H1 (cell line): ENCODE measurements around the gene HOXA6. TPM values are rescaled to one million over a fixed set of nuclear protein-coding genes. Genes with fewer than 3 reads are reported as not detected.

Experiments
- CTCF ChIA-PET: fragments of 300-600 bp; sonication (Branson Sonifier 250); formaldehyde crosslinking; loops from one replicate; lab custom pipeline; 2021; ENCODE audit not compliant: partially characterized antibody; lab: Charles Lee
- POLR2A ChIA-PET: fragments of 300-600 bp; sonication (Branson Sonifier 250); formaldehyde crosslinking; loops from one replicate; lab custom pipeline; 2021; ENCODE audit warnings: inconsistent platforms; ENCODE audit not compliant: partially characterized antibody; lab: Charles Lee
- DNase-seq, 2 experiments: peaks; one replicate each; pipeline versions ENCODE4 v3.0.0 to v3.0.0-alpha.2; 2010 to 2022; ENCODE audit warnings: low spot score in 2 of 2, low read depth in 1 of 2, mixed read lengths in 1 of 2
- FAIRE-seq: peaks from 2 replicates; lab custom pipeline; 2011; peaks lifted over from hg19 to GRCh38; lab: Jason Lieb, UNC
- H2AFZ ChIP-seq: 2 replicates; pipeline ENCODE4 v1.8.1; 2012; ENCODE audit warnings: low read length, inconsistent platforms
- H2AK5ac ChIP-seq: 2 replicates; pipeline ENCODE4 v1.6.1; 2013; ENCODE audit warnings: low read depth, low read length
- H2BK120ac ChIP-seq: replicated peaks from 2 replicates; pipeline ENCODE3; 2013; ENCODE audit warnings: low read depth, low read length, inconsistent platforms
- H2BK12ac ChIP-seq: 2 replicates; pipeline ENCODE4 v1.6.1; 2013; ENCODE audit warnings: low read depth, low read length
- H2BK15ac ChIP-seq: 2 replicates; pipeline ENCODE4 v1.6.1; 2013; ENCODE audit warnings: low read length
- H2BK20ac ChIP-seq: 2 replicates; pipeline ENCODE4 v1.6.1; 2013; ENCODE audit warnings: low read length
- H2BK5ac ChIP-seq: 2 replicates; pipeline ENCODE4 v1.6.1; 2013; ENCODE audit warnings: low read depth, low read length
- H3K14ac ChIP-seq: 2 replicates; pipeline ENCODE4 v1.6.1; 2013; ENCODE audit warnings: inconsistent platforms; ENCODE audit not compliant: insufficient read length
- H3K18ac ChIP-seq: 2 replicates; pipeline ENCODE4 v1.6.1; 2013; ENCODE audit warnings: low read length; ENCODE audit errors: extremely low read depth
- H3K23ac ChIP-seq: 2 replicates; pipeline ENCODE4 v1.6.1; 2013; ENCODE audit warnings: inconsistent platforms; ENCODE audit not compliant: insufficient read length
- H3K23me2 ChIP-seq: 2 replicates; pipeline ENCODE4 v1.6.1; 2013; ENCODE audit warnings: low read depth, low read length
- H3K27ac ChIP-seq: 2 replicates; pipeline ENCODE4 v1.6.1; 2011; ENCODE audit warnings: low read depth, low read length, inconsistent platforms
- H3K27me3 ChIP-seq, 4 experiments: replicated peaks in 1 of 4; 1 replicate in 1 of 4; 2 replicates in 3 of 4; pipeline versions ENCODE4 v1.6.1 to v1.8.1; 2011 to 2013; ENCODE audit warnings: low read length in 3 of 4, mild to moderate bottlenecking in 3 of 4, inconsistent platforms in 2 of 4, mixed read lengths in 2 of 4, moderate library complexity in 1 of 4; ENCODE audit not compliant: control insufficient read depth in 3 of 4, insufficient read depth in 3 of 4; ENCODE audit errors: extremely low read depth in 1 of 4
- H3K36me3 ChIP-seq, 4 experiments: 2 replicates each; pipeline versions ENCODE4 v1.6.1 to v1.8.1; 2011 to 2013; ENCODE audit warnings: mild to moderate bottlenecking in 4 of 4, low read length in 3 of 4, moderate library complexity in 2 of 4, control low read depth in 1 of 4, inconsistent platforms in 1 of 4; ENCODE audit not compliant: insufficient read depth in 4 of 4, control insufficient read depth in 2 of 4
- H3K4ac ChIP-seq: replicated peaks from 2 replicates; pipeline ENCODE3; 2013; ENCODE audit warnings: low read length, low read depth, mixed read lengths, inconsistent platforms; ENCODE audit not compliant: insufficient read length
- H3K4me1 ChIP-seq, 4 experiments: replicated peaks in 1 of 4; 1 replicate in 1 of 4; 2 replicates in 3 of 4; pipeline versions ENCODE4 v1.6.1 to v1.8.1; 2011 to 2013; ENCODE audit warnings: low read length in 3 of 4, inconsistent platforms in 2 of 4, mixed read lengths in 1 of 4; ENCODE audit not compliant: insufficient read depth in 4 of 4, control insufficient read depth in 3 of 4
- H3K4me2 ChIP-seq, 2 experiments: 2 replicates each; pipeline versions ENCODE4 v1.6.1 to v1.8.1; 2011 to 2013; ENCODE audit warnings: low read depth in 2 of 2, low read length in 2 of 2, control low read depth in 1 of 2, inconsistent platforms in 1 of 2, mild to moderate bottlenecking in 1 of 2; ENCODE audit not compliant: insufficient read depth in 1 of 2
- H3K4me3 ChIP-seq, 4 experiments: fragments of 200-600, 300-600 bp in 1 of 4; sonication (generic), shearing (Covaris generic), sonication (Bioruptor Twin) in 1 of 4; 2 replicates each; pipeline versions ENCODE4 v1.5.1 to v1.8.1; 2011 to 2016; ENCODE audit warnings: low read length in 4 of 4, low read depth in 3 of 4, control low read depth in 2 of 4, inconsistent platforms in 2 of 4, mild to moderate bottlenecking in 2 of 4, mixed read lengths in 1 of 4, moderate library complexity in 1 of 4; ENCODE audit not compliant: insufficient read depth in 2 of 4; ENCODE audit errors: extremely low read depth in 1 of 4
- H3K56ac ChIP-seq: replicated peaks from 2 replicates; pipeline ENCODE3; 2013; ENCODE audit warnings: low read depth, mild to moderate bottlenecking, mixed read lengths, low read length, inconsistent platforms; ENCODE audit not compliant: insufficient read length
- H3K79me1 ChIP-seq: 2 replicates; pipeline ENCODE4 v1.6.1; 2013; ENCODE audit warnings: low read depth, low read length, control low read depth
- H3K79me2 ChIP-seq, 2 experiments: 2 replicates each; pipeline versions ENCODE4 v1.6.1 to v1.8.1; 2012 to 2013; ENCODE audit warnings: low read length in 2 of 2, mild to moderate bottlenecking in 2 of 2, inconsistent platforms in 1 of 2; ENCODE audit not compliant: insufficient read depth in 2 of 2, control insufficient read depth in 1 of 2
- H3K9ac ChIP-seq, 4 experiments: replicated peaks in 1 of 4; 1 replicate in 1 of 4; 2 replicates in 3 of 4; pipeline versions ENCODE4 v1.6.1 to v1.8.1; 2011 to 2013; ENCODE audit warnings: low read depth in 3 of 4, low read length in 3 of 4, control low read depth in 2 of 4, mild to moderate bottlenecking in 2 of 4, moderate library complexity in 2 of 4, inconsistent platforms in 1 of 4; ENCODE audit errors: extremely low read depth in 1 of 4
- H3K9me3 ChIP-seq, 2 experiments: 2 replicates each; pipeline versions ENCODE4 v1.6.1 to v1.8.1; 2012 to 2013; ENCODE audit warnings: mild to moderate bottlenecking in 2 of 2, moderate library complexity in 2 of 2, control low read depth in 1 of 2, inconsistent platforms in 1 of 2, low read depth in 1 of 2, low read length in 1 of 2, mixed read lengths in 1 of 2; ENCODE audit not compliant: insufficient read depth in 2 of 2
- H4K20me1 ChIP-seq, 2 experiments: replicated peaks in 1 of 2; 2 replicates each; pipeline versions ENCODE3 to v1.8.1; 2011 to 2013; ENCODE audit warnings: inconsistent platforms in 2 of 2, low read length in 2 of 2, mild to moderate bottlenecking in 1 of 2; ENCODE audit not compliant: insufficient read depth in 2 of 2, control insufficient read depth in 1 of 2
- H4K5ac ChIP-seq: 2 replicates; pipeline ENCODE4 v1.6.1; 2013; ENCODE audit warnings: low read length, low read depth, mixed read lengths, inconsistent platforms; ENCODE audit not compliant: insufficient read length
- H4K8ac ChIP-seq: 2 replicates; pipeline ENCODE4 v1.8.0; 2013; ENCODE audit warnings: mild to moderate bottlenecking, moderate library complexity, low read length, inconsistent platforms; ENCODE audit not compliant: insufficient read depth; ENCODE audit errors: extremely low read depth
- H4K91ac ChIP-seq: replicated peaks from 2 replicates; pipeline ENCODE3; 2013; ENCODE audit warnings: low read length, mixed read lengths, inconsistent platforms; ENCODE audit not compliant: insufficient read length
- CREB1 ChIP-seq: IDR thresholded peaks from 2 replicates; pipeline ENCODE4 v1.6.1; 2012; ENCODE audit warnings: inconsistent platforms
- EGR1 ChIP-seq: IDR thresholded peaks from 2 replicates; pipeline ENCODE4 v1.6.1; 2011; ENCODE audit warnings: low read depth, low read length, borderline replicate concordance
- FOSL1 ChIP-seq: IDR thresholded peaks from 2 replicates; pipeline ENCODE4 v1.6.1; 2011; ENCODE audit warnings: mild to moderate bottlenecking, low read depth, low read length, moderate library complexity; ENCODE audit not compliant: insufficient read depth
- HDAC2 ChIP-seq, 2 experiments: fragments of 300-600 bp in 1 of 2; sonication (generic) in 1 of 2; IDR thresholded peaks; 2 replicates each; pipeline ENCODE4 v1.6.1; 2011 to 2012; ENCODE audit warnings: low read depth in 2 of 2, low read length in 2 of 2, mild to moderate bottlenecking in 2 of 2, moderate library complexity in 2 of 2, borderline replicate concordance in 1 of 2, inconsistent platforms in 1 of 2
- KDM1A ChIP-seq: fragments of 200-600, 300-600 bp; sonication (generic); IDR thresholded peaks from 2 replicates; pipeline ENCODE4 v1.7.1; 2016; ENCODE audit warnings: mild to moderate bottlenecking, low read length, borderline replicate concordance
- SUZ12 ChIP-seq: fragments of 200-600 bp; sonication (generic); IDR thresholded peaks from 2 replicates; pipeline ENCODE4 v1.6.1; 2012; ENCODE audit warnings: mild to moderate bottlenecking, inconsistent platforms, low read length, moderate library complexity, mixed read lengths
- YY1 ChIP-seq: IDR thresholded peaks from 2 replicates; pipeline ENCODE4 v1.6.1; 2011; ENCODE audit warnings: low read depth, mild to moderate bottlenecking, low read length
- WGBS, 2 experiments: shearing (Covaris generic) in 1 of 2; methylation state at CpG; one replicate each; pipeline versions ENCODE4 v1.1.6 to v1.1.7; 2013 to 2015; ENCODE audit warnings: low lambda C conversion rate in 2 of 2, mixed read lengths in 2 of 2, inconsistent platforms in 1 of 2, low coverage in 1 of 2, missing lambda C conversion rate in 1 of 2; ENCODE audit not compliant: insufficient replicate concordance in 2 of 2, insufficient coverage in 1 of 2, insufficient read length in 1 of 2; ENCODE audit errors: extremely low coverage in 1 of 2, missing lambda C conversion rate in 1 of 2; 5-methylcytosine and 5-hydroxymethylcytosine counted together
- polyA plus RNA-seq, 7 experiments: library from polyadenylated mRNA; depleted of rRNA in 3 of 7; stranded (reverse) in 5 of 7; unstranded in 2 of 7; fragments of >200 nt in 5 of 7; fragments of 200-250 nt in 2 of 7; gene quantifications; 1 replicate in 5 of 7; 2 replicates in 1 of 7; 4 replicates in 1 of 7; pipeline versions ENCODE4 v1.2.1 to v1.2.3, GENCODE V29; 2011 to 2013; ENCODE audit warnings: missing spikeins in 2 of 7, mixed read lengths in 2 of 7
- total RNA-seq: library from RNA; stranded (reverse); fragmentation: NEBNext Ultra II Directional; extraction: Animal tissue kit (Norgen Biotek cat#: 25700); gene quantifications from 2 replicates; pipeline ENCODE4 v1.2.1, GENCODE V29; 2021
- TF ChIP-seq, protein P1 (sequence below), 3 experiments: IDR thresholded peaks; 1 replicate in 2 of 3; 2 replicates in 1 of 3; pipeline versions ENCODE4 v1.5.1 to v1.6.1; 2011; ENCODE audit warnings: low read length in 3 of 3, mild to moderate bottlenecking in 3 of 3, inconsistent platforms in 2 of 3, low read depth in 1 of 3, moderate library complexity in 1 of 3; ENCODE audit not compliant: insufficient read depth in 1 of 3; ENCODE audit errors: control extremely low read depth in 1 of 3

HOXA6 gene
- total and polyA plus RNA-seq, 2 of the 8 experiments (the other 6 are each of a cell fraction or from before 2014, with no cell fraction given), result not detected

- WGBS, 2 experiments, result 5% methylated on average over 58 of the region's 58 CpGs; no CpG with 5 or more reads in 1 of the 2 experiments
- no peak overlapping the region for H4K91ac ChIP-seq
- ChIA-PET POLR2A (no interaction called here), CTCF (interaction anchor here (0.6 to 12.5 kb wide), 20 partner anchors 8 to 871 kb away, joined by 3 to 123 read pairs (median 4); partner anchors contain the start of genes HOXA1 and HOXA9)
- 0 out of 2 replicates have a peak overlapping the region, but pooled peaks have one; percentile 80 for H2BK12ac ChIP-seq
- H3K79me1 ChIP-seq, result no peaks in the 10 kb centered on the region
- H2BK20ac ChIP-seq, result no peak overlapping the region
- no peak overlapping the region for H4K8ac ChIP-seq
- H3K4me1 ChIP-seq, result peaks cover 0 to 6% (median 3%) of the 10 kb centered on the region in 4 experiments; a peak in 3 of 7 replicates
- H3K27me3 ChIP-seq, result peaks cover 97 to 100% (median 100%) of the 10 kb centered on the region in 4 experiments
- no peak overlapping the region for H2BK15ac ChIP-seq
- H3K23me2 ChIP-seq, result peaks cover 2% of the 10 kb centered on the region; the same call in 1 of the 2 replicates
- H3K4ac ChIP-seq, result no peak overlapping the region
- H3K9ac ChIP-seq, result no peak overlapping the region
- peaks cover 0 to 1% of the 10 kb centered on the region in 2 experiments; a peak in 1 of 4 replicates for H3K9me3 ChIP-seq
- no peak overlapping the region for H3K56ac ChIP-seq
- H2BK5ac ChIP-seq, result no peak overlapping the region
- no peak overlapping the region for H4K5ac ChIP-seq
- H3K27ac ChIP-seq, result no peak overlapping the region
- H2AFZ ChIP-seq, result no peak overlapping the region
- H3K36me3 ChIP-seq, result peaks cover 0 to 3% (median 0%) of the 10 kb centered on the region in 4 experiments; a peak in 1 of 8 replicates
- peaks cover 32 to 50% of the 10 kb centered on the region in 2 experiments for H4K20me1 ChIP-seq
- H3K18ac ChIP-seq, result peak overlapping the region; percentile 14; the same call in 1 of the 2 replicates
- H3K14ac ChIP-seq, result no peak overlapping the region
- peak overlapping the region in 3 of 4 experiments; percentile 19 to 45 (median 29); a peak in 4 of 8 replicates for H3K4me3 ChIP-seq
- peak overlapping the region; percentile 10 to 58; a peak in 3 of 4 replicates for H3K4me2 ChIP-seq
- H3K79me2 ChIP-seq, result no peaks in the 10 kb centered on the region
- FAIRE-seq (no peak), DNase-seq (peak in 1 of 2 experiments; percentile 86)
- no peak overlapping the region for H3K23ac ChIP-seq
- no peak overlapping the region for H2BK120ac ChIP-seq
- H2AK5ac ChIP-seq, result no peak overlapping the region
- no peak for TF ChIP-seq HDAC2 (IDR thresholded peaks at IDR 0.05; ENCODE audit: borderline replicate concordance in 1 of 2, low read depth in 2 of 2, low read length in 2 of 2)
- no peak for TF ChIP-seq FOSL1
- TF ChIP-seq CREB1, result peak; percentile 36; the same call in 1 of the 2 replicates
- no peak for TF ChIP-seq KDM1A
- TF ChIP-seq YY1, result peak; percentile 53; the same call in 1 of the 2 replicates
- TF ChIP-seq EGR1, result no peak
- peak; percentile 51 for TF ChIP-seq SUZ12
- TF ChIP-seq, protein P1, sequence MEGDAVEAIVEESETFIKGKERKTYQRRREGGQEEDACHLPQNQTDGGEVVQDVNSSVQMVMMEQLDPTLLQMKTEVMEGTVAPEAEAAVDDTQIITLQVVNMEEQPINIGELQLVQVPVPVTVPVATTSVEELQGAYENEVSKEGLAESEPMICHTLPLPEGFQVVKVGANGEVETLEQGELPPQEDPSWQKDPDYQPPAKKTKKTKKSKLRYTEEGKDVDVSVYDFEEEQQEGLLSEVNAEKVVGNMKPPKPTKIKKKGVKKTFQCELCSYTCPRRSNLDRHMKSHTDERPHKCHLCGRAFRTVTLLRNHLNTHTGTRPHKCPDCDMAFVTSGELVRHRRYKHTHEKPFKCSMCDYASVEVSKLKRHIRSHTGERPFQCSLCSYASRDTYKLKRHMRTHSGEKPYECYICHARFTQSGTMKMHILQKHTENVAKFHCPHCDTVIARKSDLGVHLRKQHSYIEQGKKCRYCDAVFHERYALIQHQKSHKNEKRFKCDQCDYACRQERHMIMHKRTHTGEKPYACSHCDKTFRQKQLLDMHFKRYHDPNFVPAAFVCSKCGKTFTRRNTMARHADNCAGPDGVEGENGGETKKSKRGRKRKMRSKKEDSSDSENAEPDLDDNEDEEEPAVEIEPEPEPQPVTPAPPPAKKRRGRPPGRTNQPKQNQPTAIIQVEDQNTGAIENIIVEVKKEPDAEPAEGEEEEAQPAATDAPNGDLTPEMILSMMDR (IDR thresholded peaks at IDR 0.05; ENCODE audit: control extremely low read depth in 1 of 3, insufficient read depth in 1 of 3, low read depth in 1 of 3, low read length in 3 of 3), result peak in 2 of 3 experiments; percentile 78 to 83; a peak in 3 of 4 replicates
Observed at GRCh38 chr7:27150568-27151340, 3.2 kb upstream of the HOXA6 start.
